Hematopoietic multipotent progenitor cell treated with erythropoietin and hydrocortisone succinate and interleukin-3 and kit ligand, for 8 days (in vitro differentiated cells): Measurements from ENCODE around the gene KCNMA1.

ENCODE experiments used
- DNase-seq: peaks from one replicate; pipeline ENCODE4 v3.0.0-alpha.2; 2015

The KCNMA1 gene

DNA sequence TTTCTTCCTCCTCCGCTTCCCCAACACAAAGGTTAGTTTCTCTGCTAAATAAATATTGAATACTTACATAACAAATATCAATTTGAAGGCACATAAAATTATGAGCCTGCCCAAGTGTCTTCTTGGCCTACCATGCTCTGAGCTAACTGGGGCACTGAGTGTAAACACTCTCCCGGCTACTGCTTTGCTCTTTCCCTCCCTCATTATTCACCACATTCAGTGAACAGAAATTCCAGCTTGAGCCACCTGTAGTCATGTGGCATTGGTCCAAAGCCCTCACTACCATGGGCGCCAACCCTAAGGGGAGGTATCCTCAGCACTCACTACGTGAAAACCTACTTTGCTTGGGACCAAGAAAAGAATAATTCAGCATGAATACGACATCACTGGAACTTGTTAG, 409.0 kb downstream of the KCNMA1 start:
- no peak for DNase-seq

DNA sequence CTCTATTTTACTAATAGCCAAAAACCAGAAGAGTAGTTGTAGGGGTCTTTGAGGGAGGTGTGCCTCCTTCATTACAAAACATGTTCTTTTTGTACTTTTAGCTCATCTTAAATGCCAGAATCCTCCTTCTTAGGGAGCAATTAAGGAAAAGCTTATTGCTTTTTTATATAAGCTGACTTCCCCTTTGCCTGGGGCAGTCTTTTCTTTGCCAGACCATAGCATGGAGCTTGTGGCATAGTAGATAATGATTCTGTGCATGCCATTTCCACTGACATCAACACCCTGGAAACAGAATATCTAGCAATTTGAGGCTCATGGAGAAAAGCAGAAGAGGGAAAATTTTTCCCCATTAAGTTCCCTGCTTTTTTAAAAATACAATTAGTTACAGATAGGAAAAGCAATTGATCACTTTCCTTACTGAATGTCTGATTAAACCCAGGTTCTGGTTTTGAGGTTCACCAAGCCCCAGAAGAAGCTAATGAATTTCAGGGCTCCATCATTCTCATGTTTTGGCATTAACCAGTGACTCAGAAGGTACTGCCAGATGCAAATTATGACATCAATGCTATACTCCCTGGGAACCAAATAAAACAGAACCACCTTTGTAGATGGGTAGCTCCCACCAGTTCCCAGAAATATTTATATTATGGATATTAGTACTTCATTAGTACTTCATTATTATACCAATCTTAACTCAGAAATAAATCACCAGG, 410.6 kb downstream of the KCNMA1 start:
- DNase-seq: no peak

GRCh38 chr10:77226452-77226851, 411.2 kb downstream of the KCNMA1 start:
- DNase-seq: no peak

DNA sequence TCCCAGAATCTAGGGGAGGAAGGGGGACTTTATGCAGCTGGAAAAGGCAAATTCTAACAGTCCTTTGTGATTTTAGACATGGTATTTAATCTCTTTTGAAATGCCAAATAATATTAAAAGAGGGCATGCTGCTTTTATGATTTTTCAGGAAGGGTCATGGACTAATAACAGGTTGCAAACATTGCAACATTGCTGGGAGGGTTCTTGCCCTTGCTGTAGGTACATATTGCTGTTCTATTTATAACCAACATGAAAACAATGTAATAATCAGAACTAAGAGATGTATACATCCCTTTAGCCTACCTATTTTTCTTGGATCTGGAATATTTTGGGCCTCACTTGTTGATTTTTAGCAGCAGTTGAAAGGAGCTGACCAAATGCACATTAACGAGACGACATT, 411.6 kb downstream of the KCNMA1 start:
- DNase-seq: no peak

DNA sequence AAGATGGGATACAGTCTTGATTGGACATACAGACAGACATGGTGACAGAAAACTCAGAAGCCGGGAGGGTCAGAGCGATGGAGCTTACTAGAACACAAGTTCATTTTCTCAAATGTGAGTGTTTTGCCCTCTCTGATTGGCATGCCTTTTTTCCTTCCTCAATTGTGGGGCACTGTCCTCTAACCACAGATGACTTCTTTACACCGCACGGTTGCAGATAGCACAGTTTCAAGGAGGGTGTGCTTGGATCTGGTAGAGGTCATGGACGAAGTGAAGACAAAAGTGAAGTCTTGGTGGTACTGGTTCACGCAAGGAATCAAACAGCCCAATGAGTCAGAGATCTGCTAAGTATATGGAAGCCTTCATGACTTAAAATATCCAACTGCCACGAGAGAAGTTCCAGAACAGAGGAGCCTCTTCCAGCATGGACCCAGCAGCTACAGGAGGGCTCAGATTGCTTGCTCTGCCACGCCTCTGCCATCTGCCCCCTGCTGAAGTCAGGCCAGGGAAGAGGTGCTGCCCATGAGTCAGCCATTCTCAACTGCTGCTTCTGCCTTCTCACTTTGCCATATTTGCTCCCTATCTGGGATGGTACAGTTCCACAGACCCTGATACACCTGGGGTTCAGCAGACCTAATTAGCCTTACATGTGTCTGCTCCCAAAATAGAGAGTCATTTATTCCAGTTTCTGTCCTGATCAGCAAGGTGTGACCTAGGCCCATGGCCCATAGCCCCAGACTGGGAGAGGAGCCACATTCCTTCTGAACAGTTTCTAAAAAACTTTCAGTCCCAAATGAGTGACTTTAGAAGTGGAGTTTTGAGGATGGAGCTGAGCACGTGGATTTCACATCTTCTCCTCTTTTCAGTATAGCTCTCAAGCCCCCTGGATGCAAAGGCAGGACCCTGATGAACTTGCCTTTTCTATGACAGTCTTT, 413.8 kb downstream of the KCNMA1 start:
- DNase-seq: no peak

DNA sequence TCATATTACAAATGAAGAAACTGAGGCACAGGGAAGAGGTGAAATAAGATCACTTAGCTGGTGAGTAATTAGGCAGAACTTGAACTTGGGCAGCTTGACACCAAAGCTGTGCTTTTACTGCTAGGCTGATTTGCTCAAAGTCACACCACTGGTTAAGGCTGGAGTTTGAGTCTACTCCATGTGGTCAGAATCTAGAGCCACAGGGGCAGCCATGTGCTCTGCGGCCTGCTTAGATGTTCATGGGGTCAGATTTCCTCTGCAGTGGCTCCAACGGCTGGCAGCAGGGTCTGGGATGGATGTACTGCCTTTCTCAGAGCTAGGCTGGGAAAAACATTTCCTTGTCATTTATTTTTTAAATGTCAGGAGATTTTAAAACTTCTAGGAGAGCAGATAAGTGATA, 417.5 kb downstream of the KCNMA1 start:
- DNase-seq: no peak

DNA sequence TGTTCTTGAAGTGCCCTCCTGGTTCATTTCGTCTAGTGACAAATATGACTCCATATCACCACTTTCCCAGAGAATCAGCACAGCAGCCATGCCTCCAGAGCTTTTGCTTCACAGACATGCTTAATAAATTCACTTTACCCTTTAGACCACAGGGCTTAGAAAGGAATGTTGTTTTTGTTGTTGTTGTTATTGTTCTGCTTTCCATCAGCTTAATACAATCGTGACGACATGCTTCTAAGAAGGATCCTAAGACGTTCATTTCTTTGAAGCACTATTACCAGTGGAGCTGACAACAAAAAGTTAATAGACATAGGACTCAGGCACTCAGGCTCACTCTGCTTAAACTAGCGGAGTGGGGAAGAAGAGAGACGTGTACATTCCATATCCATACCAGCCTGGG, 418.6 kb downstream of the KCNMA1 start:
- no peak for DNase-seq

- no peak for DNase-seq
Measured at GRCh38 chr10:77214799-77215198, 422.8 kb downstream of the KCNMA1 start.

DNA sequence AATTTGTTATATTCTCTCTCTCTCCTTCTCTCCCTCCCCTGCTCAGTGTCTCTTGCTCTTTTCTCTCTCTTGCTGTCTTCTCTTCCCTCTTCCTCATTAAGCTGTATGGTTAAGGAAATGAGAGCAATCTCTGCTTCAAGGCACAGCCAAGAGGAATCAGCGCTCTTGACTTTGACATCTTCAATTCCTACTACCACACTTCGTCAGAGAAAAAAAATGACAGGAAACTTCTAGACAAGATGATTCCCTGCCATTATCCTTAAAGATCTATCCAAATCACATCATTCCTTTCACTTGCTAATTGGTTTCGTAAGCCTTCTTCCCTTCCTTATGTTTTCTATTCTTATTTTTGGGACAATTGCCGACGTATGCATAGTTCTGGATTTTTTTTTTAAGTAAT, 425.0 kb downstream of the KCNMA1 start:
- no peak for DNase-seq

GRCh38 chr10:77210645-77211044, 427.0 kb downstream of the KCNMA1 start:
- no peak for DNase-seq

- DNase-seq: no peak
Measured at GRCh38 chr10:77208684-77209256, 428.8 kb downstream of the KCNMA1 start.

- DNase-seq: no peak
Measured at GRCh38 chr10:77207828-77208185, 429.8 kb downstream of the KCNMA1 start.

- no peak for DNase-seq
Measured at GRCh38 chr10:77207182-77207827, 430.3 kb downstream of the KCNMA1 start.

DNA sequence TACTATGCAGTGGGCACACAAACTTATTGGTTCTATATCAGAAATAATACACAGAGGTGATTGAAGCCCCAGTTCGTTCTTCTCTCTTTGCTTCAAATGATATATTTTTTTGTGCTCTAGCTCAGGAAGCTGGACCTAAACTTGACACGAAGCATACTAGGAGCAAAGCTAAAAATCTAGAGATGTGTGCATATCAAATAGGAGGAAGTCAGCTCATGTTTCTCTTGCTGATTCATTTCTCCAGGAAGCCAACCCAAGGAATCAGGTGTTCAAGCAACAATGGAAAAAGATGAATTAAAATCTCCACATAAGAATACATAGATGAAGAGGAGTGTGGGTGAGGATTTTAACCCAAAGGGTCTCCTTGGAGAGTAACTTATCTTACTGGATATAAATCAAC, 432.5 kb downstream of the KCNMA1 start:
- DNase-seq: no peak

DNA sequence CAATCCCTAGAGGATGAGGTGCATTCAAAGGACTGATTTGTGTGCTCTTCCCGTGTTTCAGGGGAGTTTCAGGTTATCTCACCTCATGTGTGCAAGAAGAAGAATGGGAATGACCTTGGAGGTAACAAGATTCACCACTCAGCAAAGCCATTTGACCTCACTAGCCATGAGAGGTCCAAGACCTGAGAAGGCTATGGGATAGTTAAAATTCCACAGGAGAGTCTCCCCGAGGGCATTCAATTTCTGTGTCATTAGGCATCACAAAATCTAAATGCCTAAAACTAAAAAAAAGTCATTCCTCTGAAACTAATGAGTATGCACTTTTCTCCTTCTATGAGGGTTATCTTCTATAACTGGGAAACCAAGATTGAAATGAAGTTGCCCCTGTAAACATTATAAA, 433.4 kb downstream of the KCNMA1 start:
- DNase-seq: no peak

DNA sequence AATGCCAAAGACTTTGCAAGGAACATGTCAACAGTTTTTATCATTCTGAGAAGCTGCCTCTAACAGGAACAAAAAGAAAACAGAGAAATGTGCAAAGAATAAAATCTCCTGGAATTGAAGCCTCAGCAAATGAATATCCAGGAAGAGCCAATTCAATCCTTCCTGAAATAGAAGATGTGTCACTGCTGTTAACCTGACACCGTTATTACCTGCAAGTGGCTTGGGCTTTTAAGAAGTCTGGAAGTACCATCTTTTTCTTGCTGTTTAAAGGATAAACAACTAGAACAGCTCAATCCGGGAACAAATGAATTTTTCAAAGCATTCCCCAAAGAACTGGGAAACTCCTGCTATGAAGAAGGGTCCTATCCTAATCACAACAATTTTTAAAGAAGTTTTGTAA, 434.8 kb downstream of the KCNMA1 start:
- DNase-seq: no peak

- no peak for DNase-seq
Measured at GRCh38 chr10:77201135-77202106, 436.2 kb downstream of the KCNMA1 start.

DNA sequence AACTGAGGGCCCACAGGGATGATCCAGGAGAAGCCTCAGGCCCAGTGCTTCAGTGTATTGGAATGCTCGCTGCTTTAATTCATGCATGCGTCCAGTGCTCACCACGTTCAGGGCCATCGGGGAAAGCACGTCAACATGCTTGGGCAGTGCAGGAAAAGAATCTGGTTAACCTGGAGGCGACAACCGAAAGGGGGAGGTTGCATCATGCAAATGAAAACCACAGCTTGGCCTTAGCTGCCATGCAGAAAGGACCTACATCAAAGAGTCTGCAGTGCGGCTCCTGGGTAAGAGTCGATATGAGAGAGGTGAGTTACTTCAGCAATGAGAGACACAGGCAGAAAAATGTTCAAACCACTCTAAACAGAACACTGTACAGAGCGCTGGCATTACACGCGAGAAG, 440.1 kb downstream of the KCNMA1 start:
- DNase-seq: no peak

- no peak for DNase-seq
Measured at GRCh38 chr10:77196614-77197013, 441.0 kb downstream of the KCNMA1 start.

GRCh38 chr10:77195101-77195500, 442.5 kb downstream of the KCNMA1 start:
- no peak for DNase-seq

- DNase-seq: no peak
Measured at GRCh38 chr10:77193001-77193400, 444.6 kb downstream of the KCNMA1 start.

DNA sequence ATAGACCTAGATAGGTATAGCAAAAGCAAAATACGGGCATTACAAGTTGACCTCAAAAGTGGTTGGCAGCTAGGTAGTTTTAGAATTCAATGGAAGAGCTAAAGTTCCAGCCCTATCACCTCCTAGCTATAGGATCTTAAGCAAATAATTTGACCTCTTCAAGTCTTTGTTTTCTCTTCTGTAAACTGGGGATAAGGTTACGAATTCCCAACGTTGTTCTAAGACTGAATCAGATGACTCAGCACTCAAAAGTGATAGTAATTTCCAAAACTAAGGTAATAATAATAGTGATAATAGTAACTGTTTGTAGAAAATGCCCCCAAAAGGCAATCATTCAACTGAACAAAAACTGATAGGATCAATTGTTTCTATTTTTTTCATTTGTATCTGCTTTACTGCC, 445.2 kb downstream of the KCNMA1 start:
- no peak for DNase-seq
